NCI-H187 (cell line): Measurements from ENCODE around the gene TFRC.
"Not testable (repeated sequence)": the region's sequence is repeated elsewhere in the genome, so short reads cannot be mapped to it uniquely, and the experiment has no call there.

Experiments used
- DNase-seq, 2 experiments: peaks; one replicate each; lab custom pipeline; 2025; lab: John Stamatoyannopoulos, UW

TFRC gene

GRCh38 chr3:196004359-196005052 lies 77.4 kb downstream of the TFRC start:
- not testable (repeated sequence) for DNase-seq

GRCh38 chr3:196003611-196004010 lies 78.3 kb downstream of the TFRC start:
- no peak for DNase-seq

- not testable (repeated sequence) for DNase-seq
These were observed 79.2 kb downstream of the TFRC start for GRCh38 chr3:196002721-196003120.

DNA sequence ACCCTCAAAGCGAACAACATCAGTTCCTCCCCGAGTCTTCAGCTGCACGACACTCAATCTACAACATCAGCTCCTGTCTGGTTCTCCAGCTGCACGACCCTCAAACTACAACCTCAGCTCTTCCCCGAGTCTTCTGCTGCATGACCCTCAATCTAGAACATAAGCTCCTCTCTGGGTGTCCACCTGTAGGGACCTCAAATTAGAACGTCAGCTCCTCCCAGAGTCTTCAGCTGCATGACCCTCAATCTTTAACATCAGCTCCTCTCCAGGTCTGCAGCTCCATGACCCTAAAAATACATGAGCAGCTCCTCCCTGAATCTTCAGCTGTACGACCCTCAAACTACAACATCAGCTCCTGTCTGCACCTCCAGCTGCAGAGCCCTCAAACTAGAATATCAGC lies 80.7 kb downstream of the TFRC start:
- DNase-seq = not testable (repeated sequence)

GRCh38 chr3:196000360-196000950 lies 81.4 kb downstream of the TFRC start:
- not testable (repeated sequence) for DNase-seq

DNA sequence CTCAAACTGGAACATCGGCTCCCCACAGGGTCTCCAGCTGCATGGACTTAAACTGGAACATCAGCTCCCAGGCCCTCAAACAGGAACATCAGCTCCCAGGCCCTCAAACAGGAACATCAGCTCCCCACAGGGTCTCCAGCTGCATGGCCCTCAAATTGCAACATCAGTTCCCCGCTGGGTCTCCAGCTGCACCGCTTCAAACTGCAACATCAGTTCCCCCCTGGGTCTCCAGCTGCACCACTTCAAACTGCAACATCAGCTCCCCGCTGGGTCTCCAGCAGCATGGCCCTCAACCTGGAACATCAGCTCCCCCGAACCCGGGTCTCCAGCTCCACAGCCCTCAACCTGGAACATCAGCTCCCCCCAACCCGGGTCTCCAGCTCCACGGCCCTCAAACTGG lies 82.0 kb downstream of the TFRC start:
- DNase-seq = no peak
